ENCODE data around the gene OVCH2.

- TF ChIP-seq CTCF (IDR thresholded peaks at IDR 0.05; ENCODE audit: low read length) = no peak
- TF ChIP-seq EZH2 (IDR thresholded peaks at IDR 0.05; ENCODE audit: borderline replicate concordance, low read length) = no peak
Measured at GRCh38 chr11:7689239-7689638, 17.0 kb downstream of the OVCH2 start.
